ENCODE results near the gene ZNF316.

The ZNF316 gene

GRCh38 chr7:6613706-6614105, 23.4 kb upstream of the ZNF316 start:
- Histone ChIP-seq H3K4me3 (ENCODE audit: low read length) (no peak overlapping the region), H3K9me3 (replicated peaks; ENCODE audit: insufficient read depth, low read length) (no peaks in the 10 kb centered on the region), H3K4me2 (ENCODE audit: low read depth, low read length) (no peak overlapping the region), H3K9ac (ENCODE audit: low read length) (no peak overlapping the region), H3K27ac (ENCODE audit: low read length) (no peak overlapping the region), H4K20me1 (ENCODE audit: insufficient read depth, low read length) (no peaks in the 10 kb centered on the region), H3F3A (ENCODE audit: insufficient read depth, low read length) (no peaks in the 10 kb centered on the region), H3K27me3 (replicated peaks; ENCODE audit: insufficient read depth, low read length) (no peaks in the 10 kb centered on the region), H3K9me2 (replicated peaks; ENCODE audit: insufficient read depth, low read length) (no peaks in the 10 kb centered on the region), H2AFZ (ENCODE audit: low read length) (no peak overlapping the region), H3K4me1 (ENCODE audit: low read length) (no peaks in the 10 kb centered on the region), H3K36me3 (replicated peaks; ENCODE audit: insufficient read depth, low read length) (no peaks in the 10 kb centered on the region), H3K79me2 (ENCODE audit: low read length) (no peaks in the 10 kb centered on the region)
- TF ChIP-seq EZH2 (optimal IDR thresholded peaks at IDR 0.05; ENCODE audit: low read depth, low read length) (no peak), CTCF (IDR thresholded peaks at IDR 0.05; ENCODE audit: low read length) (no peak), EZH2phosphoT487 (IDR thresholded peaks at IDR 0.05; ENCODE audit: low read length) (no peak)
- DNase-seq, result no peak

- Histone ChIP-seq H3K4me3 (ENCODE audit: low read length) (no peak within 1 kb of the TSS), H3K9ac (ENCODE audit: low read length) (no peak within 1 kb of the TSS), H4K20me1 (ENCODE audit: insufficient read depth, low read length) (no peaks in the 10 kb centered on the region), H3K9me2 (replicated peaks; ENCODE audit: insufficient read depth, low read length) (no peaks in the 10 kb centered on the region), H3K4me2 (ENCODE audit: low read depth, low read length) (no peak within 1 kb of the TSS), H3K79me2 (ENCODE audit: low read length) (no peaks in the 10 kb centered on the region), H2AFZ (ENCODE audit: low read length) (no peak within 1 kb of the TSS), H3K36me3 (replicated peaks; ENCODE audit: insufficient read depth, low read length) (no peaks in the 10 kb centered on the region), H3K4me1 (ENCODE audit: low read length) (peaks cover 7% of the 10 kb centered on the region), H3K27me3 (replicated peaks; ENCODE audit: insufficient read depth, low read length) (no peaks in the 10 kb centered on the region), H3K27ac (ENCODE audit: low read length) (no peak within 1 kb of the TSS), H3K9me3 (replicated peaks; ENCODE audit: insufficient read depth, low read length) (no peaks in the 10 kb centered on the region), H3F3A (ENCODE audit: insufficient read depth, low read length) (0 out of 2 replicates have a peak, but pooled peaks cover 6% of the 10 kb centered on the region)
- TF ChIP-seq EZH2 (optimal IDR thresholded peaks at IDR 0.05; ENCODE audit: low read depth, low read length), result no peak
- no peak for TF ChIP-seq EZH2phosphoT487 (IDR thresholded peaks at IDR 0.05; ENCODE audit: low read length)
- TF ChIP-seq CTCF (IDR thresholded peaks at IDR 0.05; ENCODE audit: low read length), result no peak
- DNase-seq, result no peak
Measured at GRCh38 chr7:6614953-6615722, 22.0 kb upstream of the ZNF316 start, which contains the start of gene ZNF853. Gene ZNF853 (plus strand): TSS chr7:6615610. CDS start chr7:6616175, 565 bp downstream.

- Histone ChIP-seq H2AFZ (ENCODE audit: low read length) (no peak overlapping the region), H4K20me1 (ENCODE audit: insufficient read depth, low read length) (no peaks in the 10 kb centered on the region), H3K27ac (ENCODE audit: low read length) (no peak overlapping the region), H3K9ac (ENCODE audit: low read length) (no peak overlapping the region), H3K79me2 (ENCODE audit: low read length) (no peaks in the 10 kb centered on the region), H3K9me3 (replicated peaks; ENCODE audit: insufficient read depth, low read length) (no peaks in the 10 kb centered on the region), H3K4me1 (ENCODE audit: low read length) (peaks cover 15% of the 10 kb centered on the region), H3K9me2 (replicated peaks; ENCODE audit: insufficient read depth, low read length) (no peaks in the 10 kb centered on the region), H3K4me3 (ENCODE audit: low read length) (no peak overlapping the region), H3F3A (ENCODE audit: insufficient read depth, low read length) (0 out of 2 replicates have a peak, but pooled peaks cover 6% of the 10 kb centered on the region), H3K36me3 (replicated peaks; ENCODE audit: insufficient read depth, low read length) (no peaks in the 10 kb centered on the region), H3K4me2 (ENCODE audit: low read depth, low read length) (no peak overlapping the region), H3K27me3 (replicated peaks; ENCODE audit: insufficient read depth, low read length) (no peaks in the 10 kb centered on the region)
- DNase-seq, result no peak
- TF ChIP-seq CTCF (IDR thresholded peaks at IDR 0.05; ENCODE audit: low read length), result no peak
- TF ChIP-seq EZH2 (optimal IDR thresholded peaks at IDR 0.05; ENCODE audit: low read depth, low read length), result no peak
- no peak for TF ChIP-seq EZH2phosphoT487 (IDR thresholded peaks at IDR 0.05; ENCODE audit: low read length)
Measured at GRCh38 chr7:6615723-6616555, 21.2 kb upstream of the ZNF316 start.

Data from MM.1S (cell line).